GM18858 (cell line): ENCODE results near the gene RIMS1.
A peak's percentile ranks its signal among the peaks of the same experiment; 100 is the strongest.

Experiments used
- ATAC-seq: cut with Tn5 transposase; IDR thresholded peaks from one replicate; pipeline ENCODE4 v1.9.1; 2021; ENCODE audit not compliant: unreplicated experiment

RIMS1 gene

DNA sequence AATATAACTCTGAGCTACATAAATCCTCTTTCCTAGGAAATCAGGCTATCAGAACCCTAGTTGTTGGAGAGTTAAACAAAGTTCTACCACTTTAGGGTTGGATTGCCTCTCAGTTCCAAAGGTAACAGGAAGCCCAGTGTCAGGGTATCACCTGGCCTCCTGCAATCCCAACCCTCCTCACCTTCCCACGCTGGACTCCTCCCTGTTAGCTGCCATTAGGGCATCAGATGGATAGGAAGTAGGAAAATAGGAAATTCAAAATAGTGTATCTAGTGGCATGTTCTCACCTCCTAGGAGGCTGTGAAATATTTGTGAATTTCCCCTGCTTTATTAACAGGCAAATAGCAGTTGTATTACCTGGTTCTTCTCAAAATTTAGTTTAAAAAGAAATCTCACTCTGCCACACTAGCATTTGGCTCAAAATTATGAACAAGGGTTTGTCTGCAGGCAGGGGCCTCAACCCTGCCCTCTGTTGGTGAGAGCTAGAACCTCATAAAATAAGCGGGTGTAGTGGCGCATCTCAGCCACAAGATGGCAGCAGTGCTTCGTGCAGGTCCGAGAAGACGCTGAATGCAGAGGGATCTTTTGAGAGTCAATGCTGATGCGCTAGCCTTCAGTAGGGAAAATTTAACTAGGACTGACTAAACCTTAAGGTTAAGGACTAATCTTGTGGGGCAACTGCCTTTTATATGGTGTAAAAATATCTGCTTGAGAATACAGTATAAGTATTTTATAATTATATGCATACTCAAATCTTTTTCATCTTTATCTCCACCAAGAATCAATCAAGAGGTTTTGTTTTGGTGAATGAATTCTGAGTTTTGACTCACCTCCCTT lies 525.7 kb downstream of the RIMS1 start:
- peak; percentile 66 for ATAC-seq

DNA sequence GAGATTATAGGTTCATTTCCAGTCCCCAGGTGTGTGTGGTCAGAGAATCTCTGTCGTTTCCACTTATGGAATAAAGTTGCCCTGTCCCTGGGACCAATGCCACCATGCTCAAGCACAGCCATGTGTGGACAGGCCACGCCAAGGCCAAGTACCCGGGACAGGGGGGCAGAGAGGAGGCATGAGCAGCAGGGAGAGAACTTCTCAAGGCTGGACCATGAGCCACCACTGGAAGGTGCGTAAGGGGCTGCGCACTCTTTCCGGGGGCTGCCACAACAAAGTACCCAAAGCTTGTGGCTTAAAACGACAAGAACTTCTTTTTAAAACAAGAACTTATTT lies 526.3 kb downstream of the RIMS1 start:
- no peak for ATAC-seq

DNA sequence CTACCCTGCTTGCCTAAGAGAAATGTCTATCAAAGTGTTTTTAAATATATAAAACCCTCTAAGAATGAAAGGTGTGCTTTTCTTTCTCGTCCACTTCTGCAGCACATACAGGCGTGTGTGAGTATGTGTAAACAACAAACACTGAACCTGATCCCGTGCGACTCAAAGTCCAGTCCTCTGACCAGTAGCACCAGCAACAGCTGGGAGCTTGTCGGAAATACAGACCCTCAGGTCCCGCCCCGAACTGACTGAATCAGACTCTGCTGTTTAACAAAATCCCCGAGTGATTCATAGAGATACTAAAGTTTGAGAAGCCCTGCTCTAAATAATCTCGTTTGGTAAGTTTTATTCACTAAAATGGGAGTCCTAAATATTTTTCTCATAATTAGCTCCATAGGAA lies 527.5 kb downstream of the RIMS1 start:
- ATAC-seq: no peak

DNA sequence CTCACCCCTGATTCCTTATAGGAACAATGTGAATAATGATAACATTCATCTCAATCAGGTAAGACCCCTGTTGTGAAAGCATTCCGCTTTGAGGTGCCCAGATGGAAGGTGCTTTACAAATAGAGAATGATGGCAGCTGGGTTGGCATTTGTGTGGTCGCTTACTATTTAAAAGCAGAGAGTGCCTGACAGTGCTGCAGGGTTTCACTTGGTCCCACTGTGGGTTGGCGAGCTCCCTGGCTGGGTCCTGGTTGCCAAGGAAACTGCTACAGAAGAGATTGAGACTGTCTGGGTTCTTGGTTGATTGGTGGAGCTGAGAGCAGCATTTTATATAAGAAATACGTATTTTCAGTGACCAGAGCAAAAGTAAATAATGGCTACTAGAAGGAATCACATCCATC lies 528.3 kb downstream of the RIMS1 start:
- no peak for ATAC-seq

DNA sequence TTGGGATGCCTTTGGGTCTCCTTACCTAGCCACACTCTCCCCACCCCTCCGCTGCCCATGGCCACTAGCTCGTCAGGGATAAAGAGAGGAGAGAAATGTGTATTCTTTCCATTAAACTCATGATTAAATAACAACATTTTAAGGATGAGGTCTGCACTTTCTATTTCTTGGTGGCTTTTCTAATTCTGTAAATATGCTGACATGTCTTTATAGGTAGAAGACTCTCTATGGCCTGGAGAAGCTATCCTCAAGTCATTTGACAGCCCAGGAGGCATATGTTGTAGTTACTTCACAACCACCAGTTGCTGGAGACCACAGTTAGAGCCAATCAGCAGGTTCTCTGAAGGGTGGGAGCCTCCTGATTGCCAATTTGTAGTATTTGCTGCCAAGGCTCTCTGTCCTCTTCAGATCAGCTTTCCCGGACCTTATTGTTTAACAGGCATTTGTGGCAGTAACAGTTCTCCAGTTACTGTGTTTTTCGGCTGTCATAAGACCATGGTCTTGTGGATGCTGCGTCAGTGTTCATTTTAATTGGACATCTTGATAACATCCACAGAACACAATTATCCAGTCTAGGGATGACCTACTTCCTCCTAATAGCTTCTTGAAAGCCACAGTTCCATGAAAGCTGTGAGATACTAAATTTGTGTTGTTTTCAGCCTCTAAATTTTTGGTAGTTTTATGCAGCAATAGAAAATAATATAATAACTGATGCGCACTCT lies 530.6 kb downstream of the RIMS1 start:
- ATAC-seq: no peak

DNA sequence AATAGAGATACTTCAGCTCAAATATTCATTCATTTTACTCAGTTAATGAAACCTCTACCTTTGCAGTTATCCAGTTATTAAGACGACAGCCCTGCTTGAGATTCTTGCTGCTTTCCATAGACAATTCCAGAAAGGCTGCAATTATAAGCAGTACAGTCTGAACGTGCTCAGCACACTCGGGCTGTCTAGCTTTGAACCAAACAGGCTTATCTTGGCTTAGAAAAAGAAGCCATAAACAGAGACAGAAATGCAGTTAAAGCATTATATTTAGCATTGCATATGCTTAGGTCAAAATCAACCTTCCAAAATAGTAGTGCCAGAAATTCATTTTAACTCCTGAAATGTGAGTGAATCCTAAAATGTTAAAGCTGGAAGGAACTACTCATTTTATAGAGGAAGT lies 531.4 kb downstream of the RIMS1 start:
- ATAC-seq: no peak

DNA sequence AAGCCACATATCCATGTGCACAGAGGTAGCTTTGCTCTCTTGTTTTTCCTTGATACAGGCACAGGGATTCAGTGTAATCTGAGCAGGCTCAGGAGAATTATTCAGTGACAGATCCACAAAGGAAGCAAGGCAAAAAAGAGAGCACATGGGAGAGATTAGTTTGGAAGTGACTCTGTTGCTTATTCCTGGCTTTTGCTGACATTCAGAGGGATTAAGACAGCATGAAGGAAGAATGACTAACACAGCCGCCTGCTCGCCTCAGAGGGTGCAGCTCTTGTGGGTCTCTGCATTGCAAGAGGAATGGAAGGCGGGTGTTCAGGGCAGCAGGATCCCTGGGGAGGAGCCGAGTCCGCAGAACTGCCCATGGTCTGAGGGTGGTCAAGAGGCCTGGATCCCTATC lies 532.1 kb downstream of the RIMS1 start:
- no peak for ATAC-seq

DNA sequence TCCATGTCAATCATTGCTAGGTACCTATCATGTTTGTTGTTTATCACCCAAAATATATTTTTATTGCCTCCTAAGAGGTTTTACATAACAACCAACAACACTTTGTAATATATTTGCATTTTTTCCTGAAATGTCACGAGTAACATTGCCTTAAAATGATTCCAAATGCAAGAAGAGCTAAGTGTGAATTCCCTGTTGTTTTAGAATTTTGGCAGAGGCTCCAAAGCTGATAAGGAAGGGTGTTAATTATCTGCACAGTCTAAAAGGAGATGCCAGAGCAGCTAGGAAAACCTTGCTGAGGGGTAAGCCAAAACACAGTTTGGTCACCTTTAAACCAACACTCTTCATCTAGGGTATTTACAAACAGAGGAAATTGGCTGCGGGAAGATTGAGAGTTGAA lies 533.6 kb downstream of the RIMS1 start:
- ATAC-seq: no peak

DNA sequence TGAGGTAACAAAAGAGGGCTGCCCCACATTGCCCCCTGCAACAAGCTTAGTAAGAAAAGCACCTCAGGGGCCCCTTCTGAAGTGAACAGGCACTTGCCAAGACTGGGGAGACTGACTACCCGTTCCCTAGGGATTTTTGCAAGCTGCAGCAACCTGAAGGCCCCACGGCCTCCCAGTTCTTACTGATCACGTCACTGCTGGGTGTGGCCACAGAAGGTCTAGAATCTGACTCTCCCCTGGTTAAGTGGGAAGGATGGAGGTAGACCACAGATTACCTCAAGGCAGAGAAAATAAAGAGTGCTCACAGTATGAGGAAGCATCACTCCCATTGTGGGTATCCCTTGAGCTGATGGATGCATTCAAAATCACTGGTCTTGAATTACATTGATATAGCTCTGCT lies 534.1 kb downstream of the RIMS1 start:
- no peak for ATAC-seq

DNA sequence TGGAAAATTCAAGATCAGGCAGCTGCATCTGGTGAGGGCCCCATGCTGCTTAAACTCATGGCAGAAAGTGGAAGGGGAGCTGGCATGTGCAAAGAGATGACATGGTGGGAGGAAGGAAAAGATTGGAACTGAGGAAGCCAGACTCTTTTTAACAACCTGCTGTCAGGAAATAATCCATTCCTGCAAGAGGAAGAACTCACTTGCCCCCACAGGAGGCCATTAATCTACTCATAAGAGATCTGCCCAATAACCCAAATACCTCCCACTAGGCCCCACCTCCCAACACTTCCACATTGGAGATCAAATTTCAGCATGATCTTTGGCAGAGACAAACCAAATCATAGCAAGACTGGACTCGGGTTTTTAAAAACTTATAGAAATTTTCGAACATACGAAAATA lies 535.0 kb downstream of the RIMS1 start:
- no peak for ATAC-seq

DNA sequence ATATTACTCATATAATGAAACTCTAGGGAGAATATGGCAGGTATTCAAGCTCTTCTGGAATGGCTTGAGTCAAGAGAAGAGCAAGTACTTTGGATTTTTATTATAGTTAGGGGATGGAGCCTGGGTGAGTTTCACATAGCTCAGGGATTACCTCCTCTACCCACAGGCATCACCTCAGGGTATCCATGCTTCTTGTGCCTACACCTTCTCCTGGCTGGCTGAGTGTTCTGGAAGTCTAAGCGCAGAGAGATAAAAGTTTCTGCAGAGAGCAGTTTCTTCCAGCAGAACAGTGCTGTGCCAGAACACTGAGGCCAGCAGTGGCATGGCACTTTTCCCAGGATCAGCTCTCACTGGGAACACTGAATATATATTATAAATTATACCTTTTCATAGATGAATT lies 535.8 kb downstream of the RIMS1 start:
- ATAC-seq: no peak

DNA sequence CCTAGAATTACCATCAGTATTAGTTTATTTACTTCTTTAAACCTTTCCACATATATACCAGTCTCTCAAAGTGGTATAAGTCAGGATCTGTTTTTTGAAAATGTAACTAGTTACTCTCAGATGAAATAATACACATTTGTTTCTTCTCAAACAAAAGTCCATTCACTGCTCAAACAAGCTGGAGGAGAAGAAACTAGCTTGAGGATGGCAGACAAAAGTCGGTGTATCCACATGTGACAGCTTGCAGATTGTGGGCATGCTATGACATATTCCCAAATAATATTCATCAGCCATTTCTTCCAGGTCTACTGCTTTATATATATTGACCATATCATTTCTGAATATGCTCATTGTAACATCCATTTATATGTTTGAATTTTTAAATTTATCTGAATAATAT lies 538.1 kb downstream of the RIMS1 start:
- ATAC-seq: no peak

DNA sequence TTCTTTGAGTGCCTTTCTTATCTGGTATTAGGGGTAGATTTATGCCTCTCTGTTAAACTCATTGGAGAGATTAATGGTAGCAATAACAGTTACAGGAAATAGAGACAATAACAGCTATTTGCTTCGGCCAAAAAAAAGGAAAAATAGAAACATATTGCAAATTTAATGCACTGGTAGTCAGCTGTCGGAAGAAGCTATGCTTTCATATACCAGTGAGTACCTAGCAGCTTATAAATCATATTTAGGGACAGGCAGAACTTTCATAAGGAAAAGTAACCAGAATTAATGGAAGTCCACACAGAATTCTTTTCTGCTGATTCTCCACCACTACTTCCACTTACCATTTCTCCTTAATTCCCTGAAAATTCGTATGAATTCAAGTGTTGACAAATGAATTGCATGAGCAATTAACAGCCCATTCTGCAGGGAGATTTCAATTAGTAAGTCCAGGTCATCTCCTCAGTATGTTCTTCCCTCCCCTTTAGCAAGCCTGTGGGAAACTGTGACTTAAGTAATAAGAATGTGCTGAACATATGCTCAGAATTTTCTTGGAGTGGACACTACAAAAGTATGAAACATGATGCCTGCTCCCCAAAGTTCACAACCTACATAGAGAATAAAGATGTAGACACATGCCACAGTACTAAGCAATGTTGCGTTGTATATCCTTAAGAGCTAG lies 538.8 kb downstream of the RIMS1 start:
- ATAC-seq: no peak

DNA sequence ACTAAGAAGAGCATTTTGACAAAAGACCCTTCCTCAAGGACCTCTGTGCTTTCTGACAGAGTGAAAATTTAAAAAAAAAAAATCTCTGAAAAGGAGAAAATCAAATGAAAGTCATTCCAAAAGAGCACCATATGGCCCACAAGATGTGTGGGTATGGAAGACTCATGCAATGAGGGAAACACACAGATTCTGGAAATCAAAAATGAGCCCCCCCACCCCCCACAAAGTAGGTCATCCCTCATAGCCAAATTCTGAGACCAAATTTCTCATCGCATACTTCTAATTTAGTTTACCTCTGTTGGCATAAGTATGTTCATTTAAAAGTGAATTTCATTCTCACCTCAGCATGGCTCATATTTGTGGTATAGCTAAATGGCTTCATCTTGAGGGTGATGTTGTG lies 554.3 kb downstream of the RIMS1 start:
- no peak for ATAC-seq

DNA sequence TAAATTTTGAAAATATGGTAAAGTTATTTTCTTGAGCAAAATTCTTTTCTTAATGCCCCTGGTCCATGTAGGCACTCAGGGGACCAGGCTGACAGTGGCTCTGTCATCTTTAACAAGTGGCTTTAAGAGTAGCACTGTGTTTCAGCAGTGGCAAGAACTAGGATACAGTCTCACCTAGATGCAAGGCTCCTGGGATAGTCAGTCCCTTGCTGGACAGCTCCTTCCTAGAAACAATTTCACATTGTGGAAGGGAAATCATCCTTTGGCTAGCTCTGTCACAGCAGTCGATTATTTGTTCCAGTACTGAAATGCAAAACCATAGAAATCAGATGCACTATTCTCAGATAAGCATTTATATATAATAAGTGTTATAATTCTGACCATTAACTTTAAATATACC lies 560.1 kb downstream of the RIMS1 start:
- ATAC-seq: no peak
